IPS-18a (cell line): ENCODE measurements around the gene GTF2E1.
"Not testable (repeated sequence)": the region's sequence is repeated elsewhere in the genome, so short reads cannot be mapped to it uniquely, and the experiment has no call there.

Experiments used
- H3K27ac ChIP-seq: one replicate; pipeline ENCODE4 v1.5.1; 2013; ENCODE audit warnings: low read length
- H3K27me3 ChIP-seq: one replicate; pipeline ENCODE4 v1.6.1; 2013; ENCODE audit warnings: mild to moderate bottlenecking, low read length; ENCODE audit not compliant: control insufficient read depth, insufficient read depth
- H3K36me3 ChIP-seq: one replicate; pipeline ENCODE4 v1.6.1; 2013; ENCODE audit warnings: low read depth, low read length; ENCODE audit not compliant: control insufficient read depth
- H3K4me1 ChIP-seq: one replicate; pipeline ENCODE4 v1.6.1; 2013; ENCODE audit warnings: low read depth, low read length; ENCODE audit not compliant: control insufficient read depth
- H3K4me3 ChIP-seq: one replicate; pipeline ENCODE4 v1.5.1; 2013; ENCODE audit warnings: low read length
- H3K9ac ChIP-seq: one replicate; pipeline ENCODE4 v1.6.1; 2013; ENCODE audit warnings: mild to moderate bottlenecking, low read length, moderate library complexity
- H3K9me3 ChIP-seq: one replicate; pipeline ENCODE4 v1.6.1; 2013; ENCODE audit warnings: low read depth, low read length; ENCODE audit not compliant: control insufficient read depth

The GTF2E1 gene

GRCh38 chr3:120756061-120756460 lies 13.5 kb downstream of the GTF2E1 start:
- Histone ChIP-seq H3K27ac (no peak overlapping the region), H3K9me3 (no peaks in the 10 kb centered on the region), H3K9ac (no peak overlapping the region), H3K4me1 (peaks cover 9% of the 10 kb centered on the region), H3K27me3 (no peaks in the 10 kb centered on the region), H3K36me3 (peaks cover 31% of the 10 kb centered on the region), H3K4me3 (no peak overlapping the region)

- not testable (repeated sequence) for H3K4me3 ChIP-seq
- H3K36me3 ChIP-seq = peaks cover 13% of the 10 kb centered on the region
Measured at GRCh38 chr3:120758551-120758950, 16.0 kb downstream of the GTF2E1 start.

GRCh38 chr3:120762615-120763014 lies 20.1 kb downstream of the GTF2E1 start:
- H3K9ac ChIP-seq = no peak overlapping the region
- no peaks in the 10 kb centered on the region for H3K9me3 ChIP-seq
- peak overlapping the region; percentile 59 for H3K27ac ChIP-seq
- no peaks in the 10 kb centered on the region for H3K27me3 ChIP-seq
- H3K4me1 ChIP-seq = peaks cover 32% of the 10 kb centered on the region
- peaks cover 1% of the 10 kb centered on the region for H3K36me3 ChIP-seq
- H3K4me3 ChIP-seq = no peak overlapping the region

More at GRCh38 chr3:120758551-120758950, 16.0 kb downstream of the GTF2E1 start:
- not testable (repeated sequence) for H3K9me3 ChIP-seq, H3K27ac ChIP-seq, H3K9ac ChIP-seq, H3K4me1 ChIP-seq, H3K27me3 ChIP-seq

GRCh38 chr3:120763601-120764000 lies 21.1 kb downstream of the GTF2E1 start:
- H3K27me3 ChIP-seq = no peaks in the 10 kb centered on the region
- no peak overlapping the region for H3K9ac ChIP-seq
- no peak overlapping the region for H3K4me3 ChIP-seq
- peak overlapping the region; percentile 84 for H3K27ac ChIP-seq
- H3K36me3 ChIP-seq = no peaks in the 10 kb centered on the region
- H3K4me1 ChIP-seq = peaks cover 32% of the 10 kb centered on the region
- no peaks in the 10 kb centered on the region for H3K9me3 ChIP-seq

GRCh38 chr3:120764206-120764605 lies 21.7 kb downstream of the GTF2E1 start:
- H3K4me3 ChIP-seq = no peak overlapping the region
- no peaks in the 10 kb centered on the region for H3K9me3 ChIP-seq
- H3K9ac ChIP-seq = no peak overlapping the region
- no peaks in the 10 kb centered on the region for H3K36me3 ChIP-seq
- H3K27me3 ChIP-seq = no peaks in the 10 kb centered on the region
- peaks cover 32% of the 10 kb centered on the region for H3K4me1 ChIP-seq
- peak overlapping the region; percentile 84 for H3K27ac ChIP-seq

- no peak overlapping the region for H3K27ac ChIP-seq
Measured at GRCh38 chr3:120765830-120766493, 23.4 kb downstream of the GTF2E1 start.

GRCh38 chr3:120766576-120766975 lies 24.0 kb downstream of the GTF2E1 start:
- no peak overlapping the region for H3K4me3 ChIP-seq
- peaks cover 50% of the 10 kb centered on the region for H3K4me1 ChIP-seq
- H3K9ac ChIP-seq = no peak overlapping the region
- H3K27me3 ChIP-seq = no peaks in the 10 kb centered on the region
- peaks cover 5% of the 10 kb centered on the region for H3K36me3 ChIP-seq
- no peak overlapping the region for H3K27ac ChIP-seq
- H3K9me3 ChIP-seq = no peaks in the 10 kb centered on the region

More at GRCh38 chr3:120765830-120766493, 23.4 kb downstream of the GTF2E1 start:
- Histone ChIP-seq H3K4me3 (no peak overlapping the region), H3K4me1 (peaks cover 44% of the 10 kb centered on the region), H3K27me3 (no peaks in the 10 kb centered on the region), H3K9me3 (no peaks in the 10 kb centered on the region), H3K36me3 (peaks cover 4% of the 10 kb centered on the region), H3K9ac (no peak overlapping the region)

GRCh38 chr3:120767106-120767505 lies 24.6 kb downstream of the GTF2E1 start:
- H3K4me1 ChIP-seq = peaks cover 55% of the 10 kb centered on the region
- no peaks in the 10 kb centered on the region for H3K27me3 ChIP-seq
- H3K27ac ChIP-seq = no peak overlapping the region
- H3K36me3 ChIP-seq = peaks cover 5% of the 10 kb centered on the region
- H3K9ac ChIP-seq = no peak overlapping the region
- H3K9me3 ChIP-seq = no peaks in the 10 kb centered on the region
- H3K4me3 ChIP-seq = no peak overlapping the region

- no peaks in the 10 kb centered on the region for H3K27me3 ChIP-seq
- H3K4me1 ChIP-seq = peaks cover 45% of the 10 kb centered on the region
- H3K36me3 ChIP-seq = peaks cover 18% of the 10 kb centered on the region
- H3K4me3 ChIP-seq = no peak overlapping the region
- no peak overlapping the region for H3K9ac ChIP-seq
- no peaks in the 10 kb centered on the region for H3K9me3 ChIP-seq
- no peak overlapping the region for H3K27ac ChIP-seq
Measured at GRCh38 chr3:120769436-120769835, 26.9 kb downstream of the GTF2E1 start.

GRCh38 chr3:120770891-120771290 lies 28.3 kb downstream of the GTF2E1 start:
- no peaks in the 10 kb centered on the region for H3K27me3 ChIP-seq
- H3K9ac ChIP-seq = peak overlapping the region; percentile 13
- H3K36me3 ChIP-seq = peaks cover 23% of the 10 kb centered on the region
- H3K9me3 ChIP-seq = no peaks in the 10 kb centered on the region
- H3K4me3 ChIP-seq = no peak overlapping the region
- H3K4me1 ChIP-seq = peaks cover 37% of the 10 kb centered on the region
- peak overlapping the region; percentile 29 for H3K27ac ChIP-seq

- Histone ChIP-seq H3K4me1 (peaks cover 33% of the 10 kb centered on the region), H3K27ac (no peak overlapping the region), H3K36me3 (peaks cover 34% of the 10 kb centered on the region), H3K4me3 (no peak overlapping the region), H3K9me3 (no peaks in the 10 kb centered on the region), H3K9ac (no peak overlapping the region), H3K27me3 (no peaks in the 10 kb centered on the region)
Measured at GRCh38 chr3:120772081-120772480, 29.5 kb downstream of the GTF2E1 start.

GRCh38 chr3:120773932-120774331 lies 31.4 kb downstream of the GTF2E1 start:
- Histone ChIP-seq H3K4me3 (no peak overlapping the region), H3K4me1 (peaks cover 30% of the 10 kb centered on the region), H3K27ac (no peak overlapping the region), H3K9me3 (no peaks in the 10 kb centered on the region), H3K27me3 (no peaks in the 10 kb centered on the region), H3K9ac (no peak overlapping the region), H3K36me3 (peaks cover 45% of the 10 kb centered on the region)
